Activated CD4-positive, alpha-beta T cell treated with anti-CD3 and anti-CD28 coated beads for 24 hours (primary cell): ENCODE data around the gene OSBPL3.
A peak's percentile ranks its signal among the peaks of the same experiment; 100 is the strongest.

Experiments used
- DNase-seq, 2 donors: peaks; one replicate each; pipeline ENCODE4 v3.0.0-alpha.2; 2020; ENCODE audit warnings: low read depth in 2 of 2

The OSBPL3 gene

DNA sequence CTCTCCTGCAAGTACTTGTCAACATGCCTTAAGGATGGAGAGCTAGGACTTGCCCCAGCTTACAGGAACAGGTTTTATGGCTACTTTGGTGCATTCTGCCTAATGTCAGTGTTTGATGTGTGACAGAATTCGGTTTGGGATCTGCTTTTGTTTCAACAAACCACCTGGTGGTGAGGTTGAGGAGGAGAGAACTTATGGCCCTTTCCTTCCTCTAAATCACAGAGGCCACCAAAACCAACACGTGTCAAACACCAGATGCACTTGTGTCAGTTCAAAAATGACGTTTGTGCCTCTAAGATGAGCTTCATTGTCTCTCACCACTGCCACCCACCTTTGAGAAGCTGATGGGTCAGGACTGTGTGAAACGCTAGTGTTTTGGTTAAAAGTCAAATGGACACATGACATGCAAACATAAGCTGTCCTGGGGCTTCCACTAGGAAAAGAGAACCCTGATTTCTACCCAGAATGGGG, 83.9 kb downstream of the OSBPL3 start:
- no peak for DNase-seq

DNA sequence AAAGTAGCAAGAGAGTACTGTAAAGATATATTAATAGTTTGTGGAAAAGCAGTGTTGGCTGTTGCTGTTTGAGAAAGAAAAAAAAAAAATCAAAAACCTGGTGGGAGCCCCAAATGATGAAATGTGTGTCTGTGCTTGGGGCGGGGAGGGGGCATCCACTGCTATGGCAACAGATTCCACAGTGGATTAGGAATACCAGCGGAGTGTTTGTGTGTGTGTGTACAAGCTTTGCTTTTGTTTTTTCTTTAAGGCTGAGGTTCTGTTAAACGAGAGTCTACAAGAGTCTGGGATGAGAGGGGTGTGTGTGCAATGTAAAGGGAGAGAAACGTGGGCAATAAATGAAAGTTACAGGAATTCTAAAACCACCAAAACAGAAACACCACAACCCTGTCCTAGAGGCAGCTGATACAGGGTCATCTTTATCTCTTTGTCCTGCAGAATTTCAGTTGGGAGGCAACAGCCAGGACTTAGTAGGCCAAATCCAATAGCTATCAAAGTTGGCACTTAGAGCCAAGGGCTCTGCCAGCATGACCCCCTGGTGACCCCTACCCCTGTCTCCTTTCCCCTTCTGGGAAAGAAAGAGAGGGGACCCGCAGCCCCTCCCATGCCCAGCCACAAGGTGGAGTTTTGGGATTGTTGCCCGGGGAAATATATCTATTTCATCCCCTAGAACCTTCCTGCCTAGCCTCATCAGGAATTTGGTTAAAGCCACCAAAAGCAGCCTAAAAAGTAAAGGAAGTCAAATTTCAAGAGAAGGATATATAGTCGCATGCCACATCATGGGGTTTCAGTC, 85.4 kb downstream of the OSBPL3 start:
- no peak for DNase-seq

GRCh38 chr7:24891311-24891735, 88.7 kb downstream of the OSBPL3 start:
- DNase-seq: no peak

- DNase-seq: no peak
Observed at GRCh38 chr7:24889611-24890010, 90.4 kb downstream of the OSBPL3 start.

GRCh38 chr7:24888653-24889052, 91.3 kb downstream of the OSBPL3 start:
- DNase-seq: no peak

GRCh38 chr7:24885716-24886115, 94.3 kb downstream of the OSBPL3 start:
- no peak for DNase-seq

GRCh38 chr7:24885305-24885704, 94.7 kb downstream of the OSBPL3 start:
- no peak for DNase-seq

DNA sequence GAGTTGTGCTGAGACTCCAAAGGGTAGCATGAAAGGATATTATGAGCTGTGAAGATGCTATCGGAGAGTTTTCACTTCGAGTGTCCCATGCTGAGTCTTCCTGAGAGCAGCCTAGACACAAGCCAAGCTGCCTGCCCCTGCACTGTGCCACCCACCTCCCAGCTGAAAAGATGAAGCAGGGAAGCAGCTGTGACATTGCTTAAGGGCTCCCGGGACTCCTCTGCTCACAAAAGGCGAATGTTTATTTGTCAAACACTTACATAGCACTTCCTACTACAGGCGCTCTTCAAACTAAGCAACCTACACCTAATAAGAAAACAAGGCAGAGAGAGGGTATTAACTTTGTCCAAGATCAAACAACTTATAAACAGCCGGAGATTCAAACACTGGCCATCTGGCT, 95.6 kb downstream of the OSBPL3 start:
- no peak for DNase-seq

DNA sequence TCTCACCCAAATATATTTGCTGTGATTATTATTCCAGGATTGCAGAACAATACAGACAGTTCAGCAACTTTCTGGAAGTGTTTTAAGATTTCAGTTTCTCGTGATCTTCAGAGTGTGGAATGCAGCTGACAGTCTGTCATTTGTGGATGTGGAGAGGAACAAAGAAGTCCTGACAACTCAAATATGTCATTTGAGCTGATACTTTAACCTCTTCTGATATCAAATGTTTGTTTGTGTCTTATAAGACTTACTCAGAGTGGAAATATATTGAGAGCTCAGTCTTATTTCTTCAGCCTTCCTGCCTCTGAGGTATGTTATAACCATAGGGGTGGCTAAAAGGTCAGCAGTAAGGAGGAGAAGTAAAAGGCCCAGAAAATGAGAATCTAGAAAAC, 96.4 kb downstream of the OSBPL3 start:
- DNase-seq: no peak

DNA sequence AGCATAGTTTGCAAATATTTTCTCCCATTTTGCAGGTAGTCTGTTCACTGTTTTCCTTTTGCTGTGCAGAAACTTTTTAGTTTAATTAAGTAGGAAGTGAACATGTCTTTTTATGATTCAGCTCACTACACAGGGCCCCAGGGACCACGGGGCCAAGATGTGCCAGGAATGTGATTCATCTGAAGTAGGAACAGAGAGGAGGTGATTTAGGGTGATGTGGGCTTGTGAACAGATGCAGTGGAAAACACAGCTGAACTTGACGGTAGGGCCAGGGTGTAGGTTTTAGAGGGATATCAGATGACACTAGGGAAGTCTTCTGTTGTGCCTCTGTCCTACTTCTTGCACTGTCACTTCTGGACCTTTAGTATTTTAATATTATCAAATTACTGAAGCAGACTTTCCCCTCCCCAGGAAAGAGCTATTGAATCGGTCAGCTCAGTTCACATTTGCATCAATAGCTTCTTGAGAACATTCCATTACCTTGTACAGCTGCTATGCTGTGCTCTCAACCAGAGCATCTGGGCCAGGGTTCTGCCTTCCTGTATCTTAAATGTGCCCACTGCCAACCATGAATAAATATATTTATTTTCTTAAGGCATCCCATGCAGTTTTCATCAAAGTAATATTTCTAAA, 96.9 kb downstream of the OSBPL3 start:
- DNase-seq: peak; percentile 20 to 25

GRCh38 chr7:24881623-24882022, 98.4 kb downstream of the OSBPL3 start:
- DNase-seq: no peak

GRCh38 chr7:24880886-24881285, 99.1 kb downstream of the OSBPL3 start:
- no peak for DNase-seq

DNA sequence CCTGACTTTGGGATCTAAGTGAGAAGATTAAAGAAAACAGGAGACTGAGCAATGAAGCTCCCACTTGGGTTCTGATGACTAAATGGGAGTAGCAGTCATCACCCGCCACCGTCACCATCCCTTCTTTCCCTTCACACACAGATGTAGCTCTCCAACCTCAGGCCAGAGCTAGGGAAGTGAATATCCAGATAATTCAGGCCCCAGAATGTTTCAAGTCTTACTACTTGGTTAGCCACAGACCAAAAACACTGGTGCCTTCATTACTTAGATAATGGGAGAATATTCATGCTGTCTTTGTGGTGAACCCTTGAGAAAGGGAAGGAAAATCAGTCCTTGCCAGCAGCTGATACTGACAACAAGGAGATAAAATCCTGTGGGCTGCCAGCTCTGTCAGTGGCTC, 100.7 kb downstream of the OSBPL3 start:
- DNase-seq: no peak

GRCh38 chr7:24877790-24878311, 102.1 kb downstream of the OSBPL3 start:
- peak in 1 of 2 donors; percentile 12 for DNase-seq

DNA sequence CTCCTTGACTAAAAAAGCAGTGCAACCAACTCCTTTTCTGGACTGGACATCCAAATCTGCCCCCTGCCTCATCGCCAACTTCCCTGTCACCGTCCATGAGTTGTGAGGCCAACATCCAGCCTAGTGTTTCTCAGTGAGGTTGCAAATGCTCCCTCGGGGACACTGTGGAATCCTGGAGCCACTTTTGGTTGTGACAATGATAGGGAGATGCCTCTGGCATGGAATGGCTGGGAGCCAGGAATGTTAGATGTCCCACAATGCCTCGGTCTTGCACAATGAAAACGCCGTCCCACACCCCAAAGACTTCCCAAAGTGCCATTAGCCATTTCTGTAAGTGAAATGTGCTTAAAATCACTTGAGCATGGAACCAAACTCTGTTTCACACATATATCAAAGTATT, 105.2 kb downstream of the OSBPL3 start:
- DNase-seq: no peak

GRCh38 chr7:24873944-24874343, 106.0 kb downstream of the OSBPL3 start:
- DNase-seq: no peak

- DNase-seq: no peak
Observed at GRCh38 chr7:24871770-24872169, 108.2 kb downstream of the OSBPL3 start.

- no peak for DNase-seq
Observed at GRCh38 chr7:24870766-24871165, 109.2 kb downstream of the OSBPL3 start.

DNA sequence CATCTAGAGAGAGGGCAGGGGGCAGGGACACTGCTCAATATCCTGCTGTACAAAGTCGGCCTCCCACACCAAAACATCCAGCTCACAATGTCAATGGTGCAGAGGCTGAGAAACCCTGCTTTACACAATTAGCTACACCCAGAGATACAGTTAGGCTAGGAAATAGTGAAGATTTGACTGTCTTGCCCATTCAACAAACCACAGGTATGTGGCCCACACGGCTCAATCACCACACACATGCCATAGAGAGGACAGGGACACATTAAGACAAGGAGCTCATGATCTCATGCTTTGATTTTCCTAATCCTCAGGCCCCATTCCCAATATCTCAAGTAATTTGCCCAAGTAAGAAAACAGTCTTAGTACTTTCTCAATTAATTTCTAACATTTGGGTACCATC, 110.4 kb downstream of the OSBPL3 start:
- DNase-seq: no peak

GRCh38 chr7:24868741-24869140, 111.2 kb downstream of the OSBPL3 start:
- DNase-seq: no peak

- peak in 1 of 2 donors; percentile 31 for DNase-seq
Observed at GRCh38 chr7:24866004-24866615, 113.9 kb downstream of the OSBPL3 start.

GRCh38 chr7:24864214-24864817, 115.7 kb downstream of the OSBPL3 start:
- DNase-seq: no peak
